Dendritic cell treated with granulocyte-macrophage colony-stimulating factor and Interleukin-4, amounts not matched to agents 40 ng/mL and 50 ng/mL, for 4 days (primary cell): Measurements from ENCODE around the gene CDK15.

Source experiments
- H3K27ac Mint-ChIP-seq: one replicate; pipeline ENCODE4 v1.8.0; 2022; ENCODE audit warnings: mild to moderate bottlenecking, mixed read lengths
- H3K27me3 Mint-ChIP-seq: one replicate; pipeline ENCODE4 v1.8.0; 2022; ENCODE audit warnings: mild to moderate bottlenecking, mixed read lengths
- H3K36me3 Mint-ChIP-seq: one replicate; pipeline ENCODE4 v1.8.0; 2022; ENCODE audit warnings: low read depth, mixed read lengths
- H3K4me1 Mint-ChIP-seq: one replicate; pipeline ENCODE4 v1.8.0; 2022; ENCODE audit warnings: low read depth, mixed read lengths
- H3K4me3 Mint-ChIP-seq: one replicate; pipeline ENCODE4 v1.8.0; 2022; ENCODE audit warnings: mild to moderate bottlenecking, moderate library complexity, mixed read lengths
- H3K9me3 Mint-ChIP-seq: one replicate; pipeline ENCODE4 v1.8.0; 2022; ENCODE audit warnings: mixed read lengths
- intact Hi-C: fragments of 100-400 bp; cut with micrococcal nuclease; formaldehyde crosslinking; loops from one replicate; pipeline ENCODE4 v1.15.0; 2022

The CDK15 gene

GRCh38 chr2:201880993-201881611 lies 74.8 kb downstream of the CDK15 start:
- intact Hi-C loops: no loop called here
- Mint-ChIP-seq H3K27ac (no peak overlapping the region), H3K4me1 (peaks cover 7% of the 10 kb centered on the region), H3K9me3 (no peaks in the 10 kb centered on the region), H3K36me3 (no peaks in the 10 kb centered on the region), H3K4me3 (no peak overlapping the region), H3K27me3 (peaks cover 43% of the 10 kb centered on the region)

DNA sequence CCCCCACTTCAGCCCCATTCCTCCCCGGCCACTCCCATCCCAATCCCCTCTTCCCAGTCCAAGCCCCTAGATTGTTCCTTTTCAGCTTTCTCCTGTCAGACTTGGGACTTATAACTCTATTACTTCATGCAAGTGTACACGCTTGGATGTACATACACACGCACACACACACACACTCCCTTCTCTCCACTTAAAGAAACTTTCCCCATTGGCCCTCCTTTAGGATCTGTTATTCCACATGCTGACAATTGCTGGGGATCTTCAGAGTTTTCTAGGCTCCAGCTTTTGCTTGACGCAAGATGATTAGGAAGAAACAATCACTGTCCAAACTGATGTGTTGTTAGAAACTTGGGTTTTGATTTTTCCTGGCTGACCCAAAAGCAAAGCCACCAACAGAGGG lies 75.4 kb downstream of the CDK15 start:
- no peaks in the 10 kb centered on the region for H3K9me3 Mint-ChIP-seq
- intact Hi-C loops: no loop called here
- no peak overlapping the region for H3K27ac Mint-ChIP-seq
- peaks cover 46% of the 10 kb centered on the region for H3K27me3 Mint-ChIP-seq
- H3K36me3 Mint-ChIP-seq: no peaks in the 10 kb centered on the region
- H3K4me1 Mint-ChIP-seq: peaks cover 7% of the 10 kb centered on the region
- no peak overlapping the region for H3K4me3 Mint-ChIP-seq

- Mint-ChIP-seq H3K4me3 (peak overlapping the region; percentile 42), H3K9me3 (no peaks in the 10 kb centered on the region), H3K36me3 (no peaks in the 10 kb centered on the region), H3K27ac (no peak overlapping the region), H3K27me3 (peaks cover 46% of the 10 kb centered on the region), H3K4me1 (peaks cover 7% of the 10 kb centered on the region)
- intact Hi-C loops: no loop called here
Observed at GRCh38 chr2:201882353-201883090, 76.2 kb downstream of the CDK15 start.

GRCh38 chr2:201883606-201884369 lies 77.5 kb downstream of the CDK15 start:
- Mint-ChIP-seq H3K36me3 (no peaks in the 10 kb centered on the region), H3K27ac (no peak overlapping the region), H3K4me1 (peaks cover 7% of the 10 kb centered on the region), H3K9me3 (no peaks in the 10 kb centered on the region), H3K4me3 (no peak overlapping the region), H3K27me3 (peaks cover 51% of the 10 kb centered on the region)
- intact Hi-C loops: no loop called here

- no peak overlapping the region for H3K4me3 Mint-ChIP-seq
- no peak overlapping the region for H3K27ac Mint-ChIP-seq
- H3K9me3 Mint-ChIP-seq: no peaks in the 10 kb centered on the region
- H3K36me3 Mint-ChIP-seq: no peaks in the 10 kb centered on the region
- peaks cover 7% of the 10 kb centered on the region for H3K4me1 Mint-ChIP-seq
- intact Hi-C loops: no loop called here
- H3K27me3 Mint-ChIP-seq: peaks cover 30% of the 10 kb centered on the region
Observed at GRCh38 chr2:201886504-201886903, 80.2 kb downstream of the CDK15 start.

- H3K9me3 Mint-ChIP-seq: no peaks in the 10 kb centered on the region
- H3K36me3 Mint-ChIP-seq: no peaks in the 10 kb centered on the region
- intact Hi-C loops: no loop called here
- H3K4me1 Mint-ChIP-seq: no peaks in the 10 kb centered on the region
- H3K27ac Mint-ChIP-seq: no peak overlapping the region
- peaks cover 18% of the 10 kb centered on the region for H3K27me3 Mint-ChIP-seq
- no peak overlapping the region for H3K4me3 Mint-ChIP-seq
Observed at GRCh38 chr2:201887773-201888425, 81.6 kb downstream of the CDK15 start.

- no peak overlapping the region for H3K4me3 Mint-ChIP-seq
- H3K36me3 Mint-ChIP-seq: no peaks in the 10 kb centered on the region
- H3K9me3 Mint-ChIP-seq: no peaks in the 10 kb centered on the region
- intact Hi-C loops: no loop called here
- peaks cover 15% of the 10 kb centered on the region for H3K27me3 Mint-ChIP-seq
- H3K4me1 Mint-ChIP-seq: no peaks in the 10 kb centered on the region
- H3K27ac Mint-ChIP-seq: no peak overlapping the region
Observed at GRCh38 chr2:201888426-201888800, 82.1 kb downstream of the CDK15 start.

DNA sequence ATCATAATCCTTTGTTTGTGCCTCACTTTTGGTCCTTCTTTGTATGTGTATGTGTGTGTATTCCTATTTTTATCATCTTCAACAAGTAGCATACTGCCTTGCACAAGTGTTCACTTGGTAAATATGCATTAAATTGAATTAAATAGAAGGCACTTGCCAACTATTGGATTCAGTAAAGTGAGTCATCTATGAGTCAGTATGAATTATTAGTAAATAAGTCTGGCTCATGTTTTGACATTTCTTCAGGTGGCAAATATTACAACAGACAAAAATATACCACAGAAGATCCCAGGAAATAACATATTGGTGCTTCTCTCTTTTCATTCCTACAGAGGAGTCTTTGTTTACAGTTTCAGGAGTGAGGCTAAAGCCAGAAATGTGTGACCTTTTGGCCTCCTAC lies 84.1 kb downstream of the CDK15 start:
- no peaks in the 10 kb centered on the region for H3K9me3 Mint-ChIP-seq
- no peak overlapping the region for H3K27ac Mint-ChIP-seq
- H3K4me3 Mint-ChIP-seq: no peak overlapping the region
- no peaks in the 10 kb centered on the region for H3K4me1 Mint-ChIP-seq
- intact Hi-C loops: no loop called here
- H3K27me3 Mint-ChIP-seq: peaks cover 10% of the 10 kb centered on the region
- H3K36me3 Mint-ChIP-seq: no peaks in the 10 kb centered on the region

GRCh38 chr2:201891676-201892075 lies 85.3 kb downstream of the CDK15 start:
- Mint-ChIP-seq H3K36me3 (no peaks in the 10 kb centered on the region), H3K27ac (no peak overlapping the region), H3K4me1 (no peaks in the 10 kb centered on the region), H3K27me3 (peaks cover 11% of the 10 kb centered on the region), H3K9me3 (no peaks in the 10 kb centered on the region), H3K4me3 (no peak overlapping the region)
- intact Hi-C loops: no loop called here

GRCh38 chr2:201892516-201892915 lies 86.2 kb downstream of the CDK15 start:
- Mint-ChIP-seq H3K27me3 (peaks cover 11% of the 10 kb centered on the region), H3K4me3 (no peak overlapping the region), H3K9me3 (no peaks in the 10 kb centered on the region), H3K36me3 (no peaks in the 10 kb centered on the region), H3K4me1 (no peaks in the 10 kb centered on the region), H3K27ac (no peak overlapping the region)
- intact Hi-C loops: no loop called here

DNA sequence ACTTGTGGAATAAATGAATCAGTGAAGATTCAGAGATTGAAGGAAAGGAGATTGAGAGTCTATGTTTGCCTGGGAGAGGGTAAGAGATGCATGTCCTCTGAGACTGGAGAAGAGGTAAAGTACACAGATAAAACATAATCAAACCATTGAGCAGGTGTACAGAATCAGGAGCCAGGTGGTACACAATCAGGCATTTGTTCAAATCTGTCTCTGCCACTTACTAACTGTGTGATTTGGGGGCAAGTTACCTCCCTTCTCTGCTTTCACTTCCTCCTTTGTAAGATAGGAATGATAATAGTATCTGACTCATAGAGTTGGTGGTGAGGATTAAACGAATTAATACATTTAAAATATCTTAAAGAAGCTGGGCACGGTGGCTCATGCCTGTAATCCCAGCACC lies 94.0 kb downstream of the CDK15 start:
- H3K27me3 Mint-ChIP-seq: peaks cover 9% of the 10 kb centered on the region
- H3K9me3 Mint-ChIP-seq: no peaks in the 10 kb centered on the region
- H3K27ac Mint-ChIP-seq: no peak overlapping the region
- no peaks in the 10 kb centered on the region for H3K36me3 Mint-ChIP-seq
- intact Hi-C loops: no loop called here
- no peak overlapping the region for H3K4me3 Mint-ChIP-seq
- peaks cover 7% of the 10 kb centered on the region for H3K4me1 Mint-ChIP-seq

- intact Hi-C loops: no loop called here
- Mint-ChIP-seq H3K4me1 (peaks cover 7% of the 10 kb centered on the region), H3K27ac (no peak overlapping the region), H3K4me3 (no peak overlapping the region), H3K36me3 (no peaks in the 10 kb centered on the region), H3K9me3 (no peaks in the 10 kb centered on the region), H3K27me3 (peaks cover 5% of the 10 kb centered on the region)
Observed at GRCh38 chr2:201901786-201902185, 95.4 kb downstream of the CDK15 start.

GRCh38 chr2:201904538-201905420 lies 98.4 kb downstream of the CDK15 start:
- intact Hi-C loops: no loop called here
- H3K27me3 Mint-ChIP-seq: peaks cover 3% of the 10 kb centered on the region
- no peak overlapping the region for H3K4me3 Mint-ChIP-seq
- H3K4me1 Mint-ChIP-seq: peaks cover 12% of the 10 kb centered on the region
- H3K27ac Mint-ChIP-seq: no peak overlapping the region
- H3K9me3 Mint-ChIP-seq: no peaks in the 10 kb centered on the region
- no peaks in the 10 kb centered on the region for H3K36me3 Mint-ChIP-seq
